Suprapubic skin (tissue), 4 donors: ENCODE data around the gene PRR35. TPM values are rescaled to one million over a fixed set of nuclear protein-coding genes. Genes with fewer than 3 reads are reported as not detected.

ENCODE experiments used
- DNase-seq, 2 donors: peaks; one replicate each; pipeline ENCODE4 v3.0.0-alpha.2; 2019; ENCODE audit warnings: low spot score in 2 of 2
- H3K27ac ChIP-seq: fragments of 200-600 bp; sonication (generic); one replicate; pipeline ENCODE4 v1.5.1; 2019
- H3K27me3 ChIP-seq: fragments of 200-600 bp; sonication (generic); one replicate; pipeline ENCODE4 v1.5.1; 2019
- H3K36me3 ChIP-seq: fragments of 200-600 bp; sonication (generic); one replicate; pipeline ENCODE4 v1.5.1; 2019
- H3K4me1 ChIP-seq: fragments of 200-600 bp; sonication (generic); one replicate; pipeline ENCODE4 v1.5.1; 2019
- H3K4me3 ChIP-seq: fragments of 200-600 bp; sonication (generic); one replicate; pipeline ENCODE4 v1.5.1; 2019; ENCODE audit warnings: mild to moderate bottlenecking
- H3K9me3 ChIP-seq: fragments of 200-600 bp; sonication (generic); one replicate; pipeline ENCODE4 v1.5.1; 2019
- EP300 ChIP-seq: sonication (generic); formaldehyde crosslinking; IDR thresholded peaks from one replicate; pipeline ENCODE4 v1.6.1; 2017; ENCODE audit warnings: antibody characterized with exemption
- POLR2A ChIP-seq, 2 donors: fragments of 450-650 bp; IDR thresholded peaks; one replicate each; pipeline ENCODE4 v1.6.1; 2017; ENCODE audit warnings: antibody characterized with exemption in 2 of 2, mild to moderate bottlenecking in 2 of 2, moderate library complexity in 2 of 2
- POLR2AphosphoS5 ChIP-seq, 3 donors: sonication (generic); formaldehyde crosslinking; IDR thresholded peaks; one replicate each; pipeline ENCODE4 v1.6.1; 2017; ENCODE audit warnings: antibody characterized with exemption in 3 of 3
- WGBS: methylation state at CpG from one replicate; pipeline ENCODE4 v1.1.5; 2018; 5-methylcytosine and 5-hydroxymethylcytosine counted together
- total RNA-seq, 4 donors: library from RNA; depleted of rRNA; stranded (reverse); fragments of >200 nt; gene quantifications; one replicate each; pipeline ENCODE4 v1.1.0, GENCODE V29; 2016
- TF ChIP-seq, protein P1 (sequence below), 2 donors: fragments of 200-600 bp in 1 of 2; fragments of 450-650 bp in 1 of 2; sonication (generic) in 1 of 2; IDR thresholded peaks; one replicate each; pipeline ENCODE4 v1.5.1; 2016 to 2019; ENCODE audit warnings: antibody characterized with exemption in 2 of 2, mild to moderate bottlenecking in 1 of 2, moderate library complexity in 1 of 2

Gene PRR35
- total RNA-seq: not detected

DNA sequence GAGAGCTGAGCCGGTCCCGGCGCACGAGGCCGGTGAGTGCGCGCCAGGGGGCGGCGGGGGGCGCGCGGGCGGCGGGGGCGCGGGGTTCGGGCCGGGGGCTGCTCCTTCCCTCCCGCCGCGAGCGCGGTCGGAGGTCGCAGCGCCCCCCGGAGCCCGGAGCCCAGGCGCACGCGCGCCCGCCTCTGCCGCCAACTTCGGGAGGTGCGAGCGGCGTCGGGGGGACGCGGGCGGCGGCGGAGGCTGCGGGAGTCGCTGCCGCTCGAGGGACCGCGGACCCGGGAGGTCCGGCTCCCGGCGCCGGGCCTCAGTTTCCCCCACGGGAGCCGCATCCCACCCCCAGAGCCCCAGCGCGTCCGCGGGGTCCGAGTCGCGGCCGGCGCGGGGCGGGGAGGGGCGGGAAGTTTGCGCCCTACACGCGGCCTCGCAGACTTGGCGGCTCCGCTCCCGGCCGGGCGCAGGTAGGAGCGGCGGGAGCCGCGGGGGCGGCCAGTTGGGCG, at the start of gene PRR35:
TSS of gene PRR35 (plus strand) at position 191 of the 497 bp plus-strand sequence. CDS start 2,901 bp downstream, outside the sequence.
- Histone ChIP-seq H3K4me1 (peaks cover 28% of the 10 kb centered on the region), H3K4me3 (peak within 1 kb of the TSS; percentile 31), H3K9me3 (no peaks in the 10 kb centered on the region), H3K27me3 (peaks cover 50% of the 10 kb centered on the region), H3K27ac (no peak within 1 kb of the TSS), H3K36me3 (no peaks in the 10 kb centered on the region)
- DNase-seq: no peak
- TF ChIP-seq POLR2AphosphoS5 (IDR thresholded peaks at IDR 0.05) (no peak), EP300 (no peak), POLR2A (IDR thresholded peaks at IDR 0.05) (no peak)
- TF ChIP-seq, protein P1, sequence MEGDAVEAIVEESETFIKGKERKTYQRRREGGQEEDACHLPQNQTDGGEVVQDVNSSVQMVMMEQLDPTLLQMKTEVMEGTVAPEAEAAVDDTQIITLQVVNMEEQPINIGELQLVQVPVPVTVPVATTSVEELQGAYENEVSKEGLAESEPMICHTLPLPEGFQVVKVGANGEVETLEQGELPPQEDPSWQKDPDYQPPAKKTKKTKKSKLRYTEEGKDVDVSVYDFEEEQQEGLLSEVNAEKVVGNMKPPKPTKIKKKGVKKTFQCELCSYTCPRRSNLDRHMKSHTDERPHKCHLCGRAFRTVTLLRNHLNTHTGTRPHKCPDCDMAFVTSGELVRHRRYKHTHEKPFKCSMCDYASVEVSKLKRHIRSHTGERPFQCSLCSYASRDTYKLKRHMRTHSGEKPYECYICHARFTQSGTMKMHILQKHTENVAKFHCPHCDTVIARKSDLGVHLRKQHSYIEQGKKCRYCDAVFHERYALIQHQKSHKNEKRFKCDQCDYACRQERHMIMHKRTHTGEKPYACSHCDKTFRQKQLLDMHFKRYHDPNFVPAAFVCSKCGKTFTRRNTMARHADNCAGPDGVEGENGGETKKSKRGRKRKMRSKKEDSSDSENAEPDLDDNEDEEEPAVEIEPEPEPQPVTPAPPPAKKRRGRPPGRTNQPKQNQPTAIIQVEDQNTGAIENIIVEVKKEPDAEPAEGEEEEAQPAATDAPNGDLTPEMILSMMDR (IDR thresholded peaks at IDR 0.05): no peak
- WGBS: no CpG with 5 or more reads among the region's 84 CpGs

DNA sequence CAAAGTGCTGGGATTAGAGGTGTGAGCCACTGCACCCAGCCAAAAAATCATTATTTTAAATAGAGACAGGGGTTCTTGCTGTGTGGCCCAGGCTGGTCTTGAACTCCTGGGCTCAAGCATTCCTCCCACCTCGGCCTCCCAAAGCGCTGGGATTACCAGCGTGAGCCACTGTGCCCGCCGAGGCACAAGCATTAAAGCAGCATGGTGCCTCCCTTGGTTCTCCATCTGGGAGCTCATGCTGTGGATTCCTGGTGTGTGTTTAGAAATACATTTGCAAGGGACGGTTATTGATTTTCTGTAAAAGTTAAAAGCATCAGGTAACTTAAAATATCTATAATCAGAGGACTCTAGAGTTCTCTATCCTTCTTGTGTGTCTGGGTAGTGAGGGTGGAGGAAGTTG, 47.4 kb upstream of the PRR35 start:
- peaks cover 35% of the 10 kb centered on the region for H3K36me3 ChIP-seq
- no peaks in the 10 kb centered on the region for H3K4me1 ChIP-seq
- TF ChIP-seq POLR2A (IDR thresholded peaks at IDR 0.05): no peak
- no peak for TF ChIP-seq EP300
- TF ChIP-seq POLR2AphosphoS5 (IDR thresholded peaks at IDR 0.05): no peak
- TF ChIP-seq, protein P1 (IDR thresholded peaks at IDR 0.05): no peak
- 95% methylated on average over 6 of the region's 6 CpGs for WGBS
- DNase-seq: no peak
- no peak overlapping the region for H3K27ac ChIP-seq
- no peaks in the 10 kb centered on the region for H3K27me3 ChIP-seq
- H3K4me3 ChIP-seq: no peak overlapping the region
- H3K9me3 ChIP-seq: no peaks in the 10 kb centered on the region

DNA sequence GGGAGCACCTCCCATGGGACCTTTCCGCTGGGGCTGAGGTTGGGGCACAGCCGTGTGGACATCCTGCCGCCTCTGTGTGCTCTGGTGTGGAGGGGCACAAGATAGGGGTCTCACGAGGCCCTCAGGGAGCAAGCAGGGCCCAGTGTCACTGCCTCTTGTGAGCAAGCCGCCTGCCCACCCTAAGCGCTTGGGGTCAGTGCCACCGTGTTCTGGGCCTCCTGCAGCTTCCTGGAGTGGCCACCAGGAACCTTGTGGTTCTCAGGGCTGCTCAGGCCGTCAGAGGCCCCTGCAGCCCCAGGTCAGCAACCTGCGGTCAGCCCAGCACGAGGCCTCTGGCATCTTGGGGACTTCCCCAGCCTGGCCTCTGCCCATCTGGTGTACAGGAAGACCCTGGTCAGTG, 46.2 kb upstream of the PRR35 start:
- TF ChIP-seq POLR2A (IDR thresholded peaks at IDR 0.05): no peak
- no peak for TF ChIP-seq POLR2AphosphoS5 (IDR thresholded peaks at IDR 0.05)
- no peak for TF ChIP-seq EP300
- Histone ChIP-seq H3K9me3 (no peaks in the 10 kb centered on the region), H3K4me3 (no peak overlapping the region), H3K36me3 (peaks cover 39% of the 10 kb centered on the region), H3K27ac (no peak overlapping the region), H3K4me1 (no peaks in the 10 kb centered on the region), H3K27me3 (no peaks in the 10 kb centered on the region)
- DNase-seq: no peak
- no CpG with 5 or more reads among the region's 10 CpGs for WGBS

DNA sequence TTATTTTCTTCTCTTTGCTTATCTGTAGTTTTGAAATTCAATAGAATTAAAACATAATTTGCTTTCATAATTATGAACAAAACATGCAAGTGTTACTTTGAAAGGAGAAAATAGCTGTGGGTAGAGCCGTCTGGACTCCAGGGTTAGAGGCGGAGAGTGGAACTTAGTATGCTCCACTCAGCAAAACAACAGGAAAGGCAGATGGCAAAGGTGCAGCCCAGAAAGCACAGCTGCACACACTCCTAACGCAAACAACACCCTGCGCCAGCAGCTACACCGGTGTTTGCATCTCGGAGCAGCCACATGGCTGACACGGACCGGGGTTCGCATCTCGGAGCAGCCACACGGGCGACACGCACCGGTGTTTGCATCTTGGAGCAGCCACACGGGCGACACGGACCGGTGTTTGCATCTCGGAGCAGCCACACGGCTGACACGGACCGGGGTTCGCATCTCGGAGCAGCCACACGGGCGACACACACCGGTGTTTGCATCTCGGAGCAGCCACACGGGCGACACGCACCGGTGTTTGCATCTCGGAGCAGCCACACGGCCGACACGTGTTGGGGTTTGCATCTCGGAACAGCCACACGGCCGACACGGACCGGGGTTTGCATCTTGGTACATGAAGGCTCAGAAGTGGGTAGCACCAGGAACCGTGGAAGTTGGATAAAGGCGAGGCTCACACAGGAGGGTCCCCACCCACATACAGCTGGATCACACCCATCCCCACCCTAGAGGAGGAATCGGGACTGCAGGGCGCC, 44.8 kb upstream of the PRR35 start:
- no peaks in the 10 kb centered on the region for H3K9me3 ChIP-seq
- no peaks in the 10 kb centered on the region for H3K27me3 ChIP-seq
- peaks cover 52% of the 10 kb centered on the region for H3K36me3 ChIP-seq
- H3K4me1 ChIP-seq: no peaks in the 10 kb centered on the region
- TF ChIP-seq POLR2A (IDR thresholded peaks at IDR 0.05) (no peak), POLR2AphosphoS5 (IDR thresholded peaks at IDR 0.05) (no peak), EP300 (no peak)
- TF ChIP-seq, protein P1 (IDR thresholded peaks at IDR 0.05): no peak
- DNase-seq: no peak
- 85% methylated on average over 41 of the region's 45 CpGs for WGBS
- H3K27ac ChIP-seq: no peak overlapping the region
- no peak overlapping the region for H3K4me3 ChIP-seq

DNA sequence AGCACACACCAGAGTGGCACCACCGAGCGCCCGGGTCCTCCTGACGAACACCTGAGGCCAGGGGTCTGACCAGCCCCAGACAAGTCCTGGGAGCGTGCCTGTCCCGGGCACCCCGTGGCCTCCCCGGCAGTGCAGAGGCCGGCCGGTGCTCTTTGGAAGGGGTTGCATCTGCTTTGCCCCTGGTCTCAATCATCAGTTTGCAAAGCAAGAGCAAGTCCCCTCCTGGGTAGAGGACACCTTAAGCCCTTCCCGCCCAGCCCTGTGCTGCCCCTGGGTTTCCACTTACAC, 44.3 kb upstream of the PRR35 start:
- DNase-seq: no peak
- TF ChIP-seq POLR2A (IDR thresholded peaks at IDR 0.05) (no peak), POLR2AphosphoS5 (IDR thresholded peaks at IDR 0.05) (no peak), EP300 (no peak)
- WGBS: 100% methylated on average over 3 of the region's 11 CpGs
- no peaks in the 10 kb centered on the region for H3K9me3 ChIP-seq
- no peak overlapping the region for H3K27ac ChIP-seq
- H3K36me3 ChIP-seq: peaks cover 54% of the 10 kb centered on the region
- H3K27me3 ChIP-seq: no peaks in the 10 kb centered on the region
- H3K4me1 ChIP-seq: no peaks in the 10 kb centered on the region
- H3K4me3 ChIP-seq: no peak overlapping the region

DNA sequence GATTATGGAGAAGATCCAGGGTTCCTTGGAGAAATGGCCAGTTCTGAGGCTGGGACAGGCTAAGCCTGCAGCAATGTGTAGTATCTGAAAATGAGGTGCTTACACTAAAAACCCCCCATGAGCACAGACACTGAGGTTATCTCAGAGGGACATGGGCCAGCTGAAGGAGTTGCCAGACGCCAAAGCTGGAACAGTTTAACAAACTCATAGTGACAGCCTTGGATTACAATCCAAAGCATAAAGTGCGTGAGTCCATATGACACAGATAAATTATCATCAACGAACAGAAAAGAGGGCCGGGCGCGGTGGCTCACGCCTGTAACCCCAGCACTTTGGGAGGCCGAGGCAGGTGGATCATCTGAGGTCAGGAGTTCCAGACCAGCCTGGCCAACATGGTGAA, 43.9 kb upstream of the PRR35 start:
- DNase-seq: no peak
- H3K4me1 ChIP-seq: peaks cover 4% of the 10 kb centered on the region
- TF ChIP-seq EP300: no peak
- no peak for TF ChIP-seq POLR2A (IDR thresholded peaks at IDR 0.05)
- TF ChIP-seq POLR2AphosphoS5 (IDR thresholded peaks at IDR 0.05): no peak
- TF ChIP-seq, protein P1 (IDR thresholded peaks at IDR 0.05): no peak
- H3K4me3 ChIP-seq: no peak overlapping the region
- no peaks in the 10 kb centered on the region for H3K27me3 ChIP-seq
- H3K36me3 ChIP-seq: peaks cover 57% of the 10 kb centered on the region
- H3K27ac ChIP-seq: no peak overlapping the region
- WGBS: 93% methylated on average over 8 of the region's 8 CpGs
- no peaks in the 10 kb centered on the region for H3K9me3 ChIP-seq
